IMR-90 (cell line): ENCODE measurements around the gene LRP1-AS. TPM values are rescaled to one million over a fixed set of nuclear protein-coding genes. Genes with fewer than 3 reads are reported as not detected.

Experiments used
- ATAC-seq: fragments of 200-7000 bp; cut with Tn5 transposase; 2 replicates; pipeline ENCODE4 v1.9.1; 2020; ENCODE audit warnings: low read depth, mild to moderate bottlenecking, moderate library complexity
- BruUV-seq: library from RNA; stranded (reverse); fragments of 400-500 nt; replicated peaks from 2 replicates; lab custom pipeline; 2021; lab: Mats Ljungman, UMichigan
- CTCF ChIA-PET: fragments of 300-600 bp; formaldehyde crosslinking; extraction: SDS; loops from one replicate; lab custom pipeline; 2021; ENCODE audit warnings: antibody characterized with exemption; lab: Yijun Ruan, JAX
- POLR2A ChIA-PET: fragments of 300-600 bp; sonication (Branson Sonifier 250); formaldehyde crosslinking; loops from one replicate; lab custom pipeline; 2022; ENCODE audit warnings: antibody characterized with exemption; ENCODE audit not compliant: unreplicated experiment; lab: Charles Lee
- DNase-seq: peaks from one replicate; pipeline ENCODE4 v3.0.0; 2013
- H2AFZ ChIP-seq: replicated peaks from 2 replicates; pipeline ENCODE3; 2013; ENCODE audit warnings: low read length, mild to moderate bottlenecking; ENCODE audit not compliant: poor library complexity
- H2AK5ac ChIP-seq: 2 replicates; pipeline ENCODE4 v1.6.1; 2013; ENCODE audit warnings: low read depth, low read length, inconsistent platforms
- H2AK9ac ChIP-seq: replicated peaks from 2 replicates; pipeline ENCODE3; 2013; ENCODE audit warnings: mild to moderate bottlenecking, low read depth, low read length, moderate library complexity; ENCODE audit not compliant: poor library complexity
- H2BK120ac ChIP-seq: 2 replicates; pipeline ENCODE4 v1.6.1; 2013; ENCODE audit warnings: low read depth, low read length, inconsistent platforms
- H2BK15ac ChIP-seq: 3 replicates; pipeline ENCODE4 v1.6.1; 2013; ENCODE audit warnings: low read depth, low read length, inconsistent platforms
- H2BK20ac ChIP-seq: 2 replicates; pipeline ENCODE4 v1.6.1; 2013; ENCODE audit warnings: low read depth, mild to moderate bottlenecking, inconsistent platforms, low read length, moderate library complexity
- H2BK5ac ChIP-seq: 2 replicates; pipeline ENCODE4 v1.6.1; 2013; ENCODE audit warnings: mild to moderate bottlenecking, low read depth, low read length, inconsistent platforms; ENCODE audit not compliant: poor library complexity, severe bottlenecking
- H3K14ac ChIP-seq: replicated peaks from 2 replicates; pipeline ENCODE4 v1.6.1; 2013; ENCODE audit warnings: low read depth, low read length, inconsistent platforms
- H3K18ac ChIP-seq: 2 replicates; pipeline ENCODE4 v1.6.1; 2013; ENCODE audit warnings: low read depth, low read length, control low read depth
- H3K23ac ChIP-seq: 2 replicates; pipeline ENCODE4 v1.6.1; 2013; ENCODE audit warnings: low read depth, low read length, inconsistent platforms
- H3K27ac ChIP-seq: 2 replicates; pipeline ENCODE4 v1.5.1; 2013; ENCODE audit warnings: mild to moderate bottlenecking, control low read depth, low read length; ENCODE audit not compliant: insufficient read depth
- H3K27me3 ChIP-seq: 2 replicates; pipeline ENCODE4 v1.6.1; 2013; ENCODE audit warnings: low read length; ENCODE audit not compliant: control insufficient read depth, insufficient read depth
- H3K36me3 ChIP-seq: 2 replicates; pipeline ENCODE4 v1.6.1; 2013; ENCODE audit warnings: low read length, mixed read lengths; ENCODE audit not compliant: control insufficient read depth, insufficient read depth
- H3K4ac ChIP-seq: 2 replicates; pipeline ENCODE4 v1.6.1; 2013; ENCODE audit warnings: low read depth, low read length, inconsistent platforms
- H3K4me1 ChIP-seq: 2 replicates; pipeline ENCODE4 v1.6.1; 2013; ENCODE audit warnings: low read length, mixed read lengths; ENCODE audit not compliant: control insufficient read depth, insufficient read depth
- H3K4me2 ChIP-seq: 2 replicates; pipeline ENCODE4 v1.6.1; 2013; ENCODE audit warnings: low read depth, mild to moderate bottlenecking, control low read depth, low read length, moderate library complexity
- H3K4me3 ChIP-seq: 2 replicates; pipeline ENCODE4 v1.5.1; 2013; ENCODE audit warnings: low read depth, mild to moderate bottlenecking, control low read depth, low read length, moderate library complexity; ENCODE audit not compliant: insufficient read depth
- H3K56ac ChIP-seq: 2 replicates; pipeline ENCODE4 v1.6.1; 2013; ENCODE audit warnings: low read length, inconsistent platforms; ENCODE audit not compliant: insufficient read depth; ENCODE audit errors: extremely low read depth
- H3K79me1 ChIP-seq, 2 experiments: 2 replicates each; pipeline ENCODE4 v1.6.1; 2013; ENCODE audit warnings: low read length in 2 of 2, inconsistent platforms in 1 of 2, low read depth in 1 of 2
- H3K9ac ChIP-seq: 2 replicates; pipeline ENCODE4 v1.6.1; 2013; ENCODE audit warnings: low read depth, low read length, control low read depth
- H3K9me1 ChIP-seq: 2 replicates; pipeline ENCODE4 v1.6.1; 2013; ENCODE audit warnings: low read length, inconsistent platforms; ENCODE audit not compliant: insufficient read depth
- H3K9me3 ChIP-seq: 2 replicates; pipeline ENCODE4 v1.6.1; 2013; ENCODE audit warnings: low read length; ENCODE audit not compliant: control insufficient read depth, insufficient read depth
- H4K20me1 ChIP-seq: 2 replicates; pipeline ENCODE4 v1.6.1; 2013; ENCODE audit warnings: low read length, inconsistent platforms; ENCODE audit not compliant: insufficient read depth
- H4K5ac ChIP-seq: 2 replicates; pipeline ENCODE4 v1.6.1; 2013; ENCODE audit warnings: mild to moderate bottlenecking, low read depth, low read length, control low read depth
- H4K8ac ChIP-seq, 2 experiments: 2 replicates each; pipeline ENCODE4 v1.6.1; 2013; ENCODE audit warnings: low read depth in 2 of 2, low read length in 2 of 2, control low read depth in 1 of 2, inconsistent platforms in 1 of 2
- H4K91ac ChIP-seq: 2 replicates; pipeline ENCODE4 v1.6.1; 2013; ENCODE audit warnings: low read depth, low read length, inconsistent platforms; ENCODE audit not compliant: insufficient read depth
- BHLHE40 ChIP-seq: fragments of 150-350 bp; IDR thresholded peaks from 2 replicates; pipeline ENCODE4 v1.6.1; 2016; ENCODE audit warnings: mild to moderate bottlenecking, low read depth, low read length
- CEBPB ChIP-seq: IDR thresholded peaks from 2 replicates; pipeline ENCODE4 v1.6.1; 2012; ENCODE audit warnings: low read depth, low read length, improper control_type of control experiment
- FOS ChIP-seq: fragments of 150-350 bp; IDR thresholded peaks from 2 replicates; pipeline ENCODE4 v1.6.1; 2016; ENCODE audit warnings: low read depth, low read length
- NFE2L2 ChIP-seq: fragments of 150-350 bp; IDR thresholded peaks from 2 replicates; pipeline ENCODE4 v1.6.1; 2016; ENCODE audit warnings: low read depth, mild to moderate bottlenecking, low read length
- SMC3 ChIP-seq: fragments of 150-350 bp; IDR thresholded peaks from 2 replicates; pipeline ENCODE4 v1.6.1; 2016; ENCODE audit warnings: low read depth, mild to moderate bottlenecking, antibody characterized with exemption, low read length, moderate library complexity
- USF2 ChIP-seq: fragments of 150-350 bp; IDR thresholded peaks from 2 replicates; pipeline ENCODE4 v1.6.1; 2017; ENCODE audit warnings: mild to moderate bottlenecking, antibody characterized with exemption, low read length, low read depth
- WGBS, 2 experiments: methylation state at CpG; one replicate each; pipeline versions ENCODE4 v1.1.5 to v1.1.7; 2013; ENCODE audit warnings: missing lambda C conversion rate in 2 of 2; ENCODE audit not compliant: insufficient read length in 1 of 2; ENCODE audit errors: extremely low coverage in 2 of 2; 5-methylcytosine and 5-hydroxymethylcytosine counted together
- dilution Hi-C: fragments of 300-500 bp; cut with HindIII; formaldehyde crosslinking; loops from one replicate; pipeline ENCODE4 v1.14.3; 2018; ENCODE audit warnings: low sequenced_read_pairs; ENCODE audit not compliant: unreplicated experiment
- in situ Hi-C: fragments of 300-500 bp; cut with MboI; formaldehyde crosslinking; loops from 3 replicates; pipeline ENCODE4 v1.14.3; 2019; ENCODE audit warnings: low sequenced_read_pairs, inconsistent platforms, mixed read lengths
- intact Hi-C: fragments of 100-400 bp; cut with micrococcal nuclease; formaldehyde crosslinking; loops from 2 replicates; pipeline ENCODE4 v1.10.0; 2022
- polyA plus RNA-seq, 3 experiments: library from polyadenylated mRNA; depleted of rRNA; stranded (reverse); fragments of >200 nt; gene quantifications; 2 replicates each; pipeline ENCODE4 v1.2.3, GENCODE V29; 2012; ENCODE audit warnings: low replicate concordance in 1 of 3
- total RNA-seq: library from RNA; depleted of rRNA; stranded (reverse); fragments of >200 nt; gene quantifications from 2 replicates; pipeline ENCODE4 v1.2.3, GENCODE V29; 2012

Gene LRP1-AS
- total and polyA plus RNA-seq, 2 of the 4 experiments (the other 2 are of a cell fraction): not detected

- Histone ChIP-seq H3K79me1 (peaks cover 44 to 97% of the 10 kb centered on the region in 2 experiments), H4K20me1 (peaks cover 79% of the 10 kb centered on the region), H3K14ac (0 out of 2 replicates have a peak overlapping the region, but pooled peaks have one; percentile 24), H3K4me3 (no peak overlapping the region), H2BK5ac (peak overlapping the region; percentile 9), H3K27ac (peak overlapping the region; percentile 23; the same call in 1 of the 2 replicates), H2AK9ac (peak overlapping the region; percentile 23), H3K56ac (no peak overlapping the region), H3K4me2 (no peak overlapping the region), H4K5ac (no peak overlapping the region), H3K9me3 (no peaks in the 10 kb centered on the region), H3K23ac (0 out of 2 replicates have a peak overlapping the region, but pooled peaks have one; percentile 2), H4K8ac (no peak overlapping the region), H3K18ac (no peak overlapping the region; the same call in 1 of the 2 replicates), H3K36me3 (peaks cover 68% of the 10 kb centered on the region), H3K4me1 (peaks cover 65% of the 10 kb centered on the region), H3K4ac (peak overlapping the region; percentile 33), H2BK20ac (peak overlapping the region; percentile 14; the same call in 1 of the 2 replicates), H2BK15ac (no peak overlapping the region), H2BK120ac (peak overlapping the region; percentile 17; the same call in 1 of the 2 replicates), H2AFZ (no peak overlapping the region), H2AK5ac (peak overlapping the region; percentile 60; the same call in 1 of the 2 replicates), H4K91ac (no peak overlapping the region), H3K9ac (no peak overlapping the region), H3K27me3 (no peaks in the 10 kb centered on the region), H3K9me1 (peaks cover 56% of the 10 kb centered on the region)
- no CpG with 5 or more reads among the region's 6 CpGs for WGBS, 2 experiments
- DNase-seq: no peak
- ChIA-PET CTCF (interaction anchor here (0.6 to 1.5 kb wide), 2 partner anchors 25 to 36 kb away, joined by 3 to 6 read pairs; no protein-coding TSS in a partner anchor), POLR2A (no interaction called here)
- TF ChIP-seq NFE2L2 (no peak), CEBPB (no peak), USF2 (no peak), FOS (no peak), BHLHE40 (no peak), SMC3 (no peak)
- ATAC-seq: no peak
- in situ Hi-C loops: no loop called here
- dilution Hi-C loops: no loop called here
- intact Hi-C loops: no loop called here
- no TSS peak for BruUV-seq
Measured at GRCh38 chr12:57150400-57151000, 3.1 kb upstream of the LRP1-AS start.
